Heart left ventricle (tissue), 13 donors: ENCODE measurements around the gene AJUBA.

Experiments used
- CTCF ChIP-seq, 12 donors: fragments of 200-600 bp; sonication (generic) in 4 of 12; IDR thresholded peaks; one replicate each; pipeline versions ENCODE4 v1.5.0 to v1.8.0; 2018 to 2022; ENCODE audit warnings: antibody characterized with exemption in 12 of 12, mild to moderate bottlenecking in 5 of 12
- POLR2A ChIP-seq, 2 donors: fragments of 450-650 bp; IDR thresholded peaks; one replicate each; pipeline ENCODE4 v1.6.1; 2017; ENCODE audit warnings: antibody characterized with exemption in 2 of 2, mild to moderate bottlenecking in 2 of 2, moderate library complexity in 2 of 2
- donor health status: ischemic (EF 13 %, LVEDD 7.1; RV severe dilation, severe dysfunction).
- donor health status: DM: no; HTN: yes; CAD: no.
- donor health status: DM: no; HTN: no; CAD: no.
- donor health status: ischemic (EF 25% LVEDD 6.9; RV normal size, moderate dysfunction).
- donor health status: ischemic (EF 25% LVEDD 5.7; RV mildly dilated, moderate dysfunction).
- donor health status: ischemic (EF 35%, LVEDD 5.7; RV mildly dilated, moderate dysfunction).
- donor health status: nonischemic (EF 11% LVEDD 7.7; RV severe dilation, severe dysfunction).
- donor health status: DM: yes; HTN: yes; CAD: no.
- donor health status: PGD.
- donor health status: ischemic (EF 29% LVEDD 5.4; RV normal size, mild dysfunction).
- donor health status: nonischemic (EF 23%, LVEDD 6.1; RV moderate dilation, normal function).

DNA sequence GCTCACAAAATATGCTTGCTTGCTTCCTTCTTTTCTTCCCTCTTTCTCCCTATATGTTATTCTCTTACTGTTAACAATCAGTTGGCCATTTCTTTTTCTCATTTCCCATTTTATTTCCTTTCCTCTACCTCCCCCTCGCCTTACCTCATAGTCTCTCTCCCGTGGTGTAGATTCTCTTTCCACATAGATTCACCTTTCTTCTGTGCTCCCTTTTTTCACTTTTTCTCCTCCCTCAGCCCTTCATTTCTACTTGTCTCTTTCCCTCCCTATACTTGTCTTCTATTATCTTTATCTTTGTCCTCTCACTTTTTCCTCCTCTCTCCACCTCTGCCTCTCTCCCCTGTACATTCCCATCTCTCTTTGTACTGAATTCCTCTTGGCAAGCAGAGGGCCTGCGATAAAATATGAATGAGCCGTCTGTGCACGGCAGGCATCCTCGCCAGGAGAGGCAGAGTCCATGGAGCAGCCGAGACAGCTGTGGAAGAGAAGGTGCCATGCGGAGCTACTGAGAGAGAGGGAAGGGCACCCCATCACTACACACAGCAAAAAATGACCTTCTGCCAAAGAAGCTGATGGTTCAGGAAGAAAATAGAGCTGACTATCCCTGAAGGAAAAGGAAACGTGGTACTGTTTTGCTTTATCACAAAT lies 15.4 kb upstream of the AJUBA start:
- TF ChIP-seq CTCF (IDR thresholded peaks at IDR 0.05), result no peak
- no peak for TF ChIP-seq POLR2A (IDR thresholded peaks at IDR 0.05)
